Measurements from ENCODE around the gene RAET1G.

GRCh38 chr6:149881860-149882259, 41.1 kb downstream of the RAET1G start:
- TF ChIP-seq CTCF (IDR thresholded peaks at IDR 0.05) (no peak), EZH2 (IDR thresholded peaks at IDR 0.05; ENCODE audit: borderline replicate concordance, insufficient read depth, low read depth, low read length, poor library complexity, severe bottlenecking) (no peak)

Measured in B cell (primary cell).